Erythroblast (primary cell): Measurements from ENCODE around the gene OVOL2.
A peak's percentile ranks its signal among the peaks of the same experiment; 100 is the strongest.

Experiments
- DNase-seq, 2 experiments: peaks; one replicate each; lab custom pipeline; 2025; lab: John Stamatoyannopoulos, UW
- GATA1 ChIP-seq: IDR thresholded peaks from 2 replicates; pipeline ENCODE4 v1.6.1; 2011; ENCODE audit warnings: low read depth, mild to moderate bottlenecking, control low read depth, low read length, moderate library complexity
- POLR2A ChIP-seq: IDR thresholded peaks from 2 replicates; pipeline ENCODE4 v1.6.1; 2011; ENCODE audit warnings: mild to moderate bottlenecking, low read length

Gene OVOL2

GRCh38 chr20:17995967-17996819, 61.5 kb downstream of the OVOL2 start:
- TF ChIP-seq GATA1 (no peak), POLR2A (no peak)
- DNase-seq = peak; percentile 68 to 78

GRCh38 chr20:17993546-17993945, 64.2 kb downstream of the OVOL2 start:
- TF ChIP-seq POLR2A (no peak), GATA1 (no peak)
- no peak for DNase-seq

GRCh38 chr20:17992847-17993513, 64.7 kb downstream of the OVOL2 start:
- no peak for TF ChIP-seq GATA1
- TF ChIP-seq POLR2A = no peak
- DNase-seq = no peak

- DNase-seq = no peak
- TF ChIP-seq POLR2A (no peak), GATA1 (no peak)
Measured at GRCh38 chr20:17992224-17992637, 65.5 kb downstream of the OVOL2 start.

GRCh38 chr20:17990278-17990972, 67.3 kb downstream of the OVOL2 start:
- TF ChIP-seq GATA1 (no peak), POLR2A (no peak)

GRCh38 chr20:17987988-17988387, 69.7 kb downstream of the OVOL2 start:
- TF ChIP-seq GATA1 (no peak), POLR2A (no peak)
- DNase-seq = no peak

More at GRCh38 chr20:17990278-17990972, 67.3 kb downstream of the OVOL2 start:
- no peak for DNase-seq

GRCh38 chr20:17985388-17986018, 72.2 kb downstream of the OVOL2 start:
- DNase-seq = no peak
- no peak for TF ChIP-seq GATA1
- no peak for TF ChIP-seq POLR2A

DNA sequence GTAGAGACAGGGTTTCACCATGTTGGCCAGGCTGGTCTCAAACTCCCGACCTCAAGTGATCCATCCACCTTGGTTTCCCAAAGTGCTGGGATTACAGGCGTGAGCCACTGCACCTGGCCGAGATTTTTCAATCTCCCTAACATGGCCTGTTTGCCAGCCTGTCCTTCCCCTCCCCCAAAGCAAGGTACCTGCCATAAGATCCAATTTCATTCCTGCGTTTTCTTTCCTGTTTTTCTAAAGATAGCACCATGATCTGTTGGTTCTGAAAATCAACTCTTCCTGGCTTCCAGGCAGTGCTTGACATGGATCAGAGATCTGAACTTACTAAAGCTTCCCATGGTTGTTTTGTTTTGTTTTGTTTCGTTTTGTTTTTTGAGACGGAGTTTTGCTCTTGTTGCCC, 81.4 kb downstream of the OVOL2 start:
- TF ChIP-seq GATA1 (no peak), POLR2A (no peak)
- no peak for DNase-seq
